Measurements from ENCODE around the gene CLEC2B.

GRCh38 chr12:9883175-9883574, 14.0 kb upstream of the CLEC2B start:
- TF ChIP-seq, protein P1, sequence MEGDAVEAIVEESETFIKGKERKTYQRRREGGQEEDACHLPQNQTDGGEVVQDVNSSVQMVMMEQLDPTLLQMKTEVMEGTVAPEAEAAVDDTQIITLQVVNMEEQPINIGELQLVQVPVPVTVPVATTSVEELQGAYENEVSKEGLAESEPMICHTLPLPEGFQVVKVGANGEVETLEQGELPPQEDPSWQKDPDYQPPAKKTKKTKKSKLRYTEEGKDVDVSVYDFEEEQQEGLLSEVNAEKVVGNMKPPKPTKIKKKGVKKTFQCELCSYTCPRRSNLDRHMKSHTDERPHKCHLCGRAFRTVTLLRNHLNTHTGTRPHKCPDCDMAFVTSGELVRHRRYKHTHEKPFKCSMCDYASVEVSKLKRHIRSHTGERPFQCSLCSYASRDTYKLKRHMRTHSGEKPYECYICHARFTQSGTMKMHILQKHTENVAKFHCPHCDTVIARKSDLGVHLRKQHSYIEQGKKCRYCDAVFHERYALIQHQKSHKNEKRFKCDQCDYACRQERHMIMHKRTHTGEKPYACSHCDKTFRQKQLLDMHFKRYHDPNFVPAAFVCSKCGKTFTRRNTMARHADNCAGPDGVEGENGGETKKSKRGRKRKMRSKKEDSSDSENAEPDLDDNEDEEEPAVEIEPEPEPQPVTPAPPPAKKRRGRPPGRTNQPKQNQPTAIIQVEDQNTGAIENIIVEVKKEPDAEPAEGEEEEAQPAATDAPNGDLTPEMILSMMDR (conservative IDR thresholded peaks at IDR 0.05) = no peak
- TF ChIP-seq ZFX (IDR thresholded peaks at IDR 0.05) = no peak

All from C4-2B (cell line).